T-helper 1 cell treated with Interleukin-12 subunit alpha and Interleukin-12 subunit beta and Interleukin-4 antibody, amounts not matched to agents 30 μg/mL and 1 μg/mL, for 36 hours (primary cell): ENCODE data around the gene ECSCR.

Source experiments
- H3K27ac Mint-ChIP-seq: one replicate; pipeline ENCODE4 v1.8.0; 2021; ENCODE audit warnings: mild to moderate bottlenecking, mixed read lengths
- H3K27me3 Mint-ChIP-seq: one replicate; pipeline ENCODE4 v1.8.0; 2021; ENCODE audit warnings: low read depth, mixed read lengths
- H3K36me3 Mint-ChIP-seq: one replicate; pipeline ENCODE4 v1.8.0; 2021; ENCODE audit warnings: low read depth, mixed read lengths
- H3K4me1 Mint-ChIP-seq: one replicate; pipeline ENCODE4 v1.8.0; 2021; ENCODE audit warnings: low read depth, mixed read lengths
- H3K4me3 Mint-ChIP-seq: one replicate; pipeline ENCODE4 v1.8.0; 2021; ENCODE audit warnings: mild to moderate bottlenecking, moderate library complexity, mixed read lengths
- H3K9me3 Mint-ChIP-seq: one replicate; pipeline ENCODE4 v1.8.0; 2021; ENCODE audit warnings: mixed read lengths

Gene ECSCR

DNA sequence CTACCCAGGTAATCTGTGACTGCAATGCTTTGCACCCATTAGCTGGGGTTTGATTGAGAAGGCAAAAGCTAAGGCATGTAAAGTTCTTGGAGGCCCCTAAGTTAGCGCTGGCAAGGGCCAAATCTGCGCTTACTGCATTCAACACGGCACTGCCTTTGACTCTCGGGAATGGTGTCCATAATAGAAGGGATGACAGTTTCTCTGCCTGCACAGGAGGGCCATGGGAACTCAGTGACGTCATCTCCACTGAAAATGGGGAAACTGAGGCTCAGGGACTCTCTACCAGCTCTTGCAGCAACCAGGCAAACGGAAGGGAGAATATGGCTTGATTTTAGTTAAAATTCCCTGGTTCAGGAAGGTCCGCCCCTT, 59.1 kb downstream of the ECSCR start:
- H3K9me3 Mint-ChIP-seq = no peaks in the 10 kb centered on the region
- H3K27ac Mint-ChIP-seq = peak overlapping the region; percentile 100
- H3K27me3 Mint-ChIP-seq = no peaks in the 10 kb centered on the region
- peaks cover 6% of the 10 kb centered on the region for H3K36me3 Mint-ChIP-seq
- H3K4me1 Mint-ChIP-seq = peaks cover 39% of the 10 kb centered on the region
- peak overlapping the region; percentile 96 for H3K4me3 Mint-ChIP-seq

- Mint-ChIP-seq H3K36me3 (peaks cover 5% of the 10 kb centered on the region), H3K4me1 (peaks cover 40% of the 10 kb centered on the region), H3K27ac (peak overlapping the region; percentile 100), H3K4me3 (peak overlapping the region; percentile 96), H3K27me3 (no peaks in the 10 kb centered on the region), H3K9me3 (no peaks in the 10 kb centered on the region)
Measured at GRCh38 chr5:139402561-139403158, 59.9 kb downstream of the ECSCR start.

DNA sequence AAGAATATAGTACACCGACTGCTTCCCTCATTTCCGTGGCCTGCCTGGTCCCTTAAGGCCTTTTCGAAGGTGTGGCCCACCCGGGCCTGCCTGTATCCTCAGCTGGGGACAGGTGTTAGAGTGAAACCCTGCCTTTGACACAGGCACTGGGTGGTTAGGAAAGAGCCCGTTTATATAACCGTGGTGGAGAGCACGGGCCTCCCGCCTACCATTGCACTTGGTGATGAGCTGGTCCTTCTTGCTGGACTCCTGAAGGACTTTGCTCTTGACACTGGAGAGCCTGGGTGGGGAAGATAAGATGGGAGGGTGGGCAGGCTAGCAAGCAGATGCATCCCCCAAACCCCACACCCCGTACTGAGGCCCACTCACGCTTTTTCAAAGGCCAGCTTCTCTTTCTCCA, 61.0 kb downstream of the ECSCR start:
- H3K27ac Mint-ChIP-seq = no peak overlapping the region

GRCh38 chr5:139399501-139400121, 62.9 kb downstream of the ECSCR start:
- H3K4me3 Mint-ChIP-seq = no peak overlapping the region

More for the DNA sequence above, 61.0 kb downstream of the ECSCR start:
- Mint-ChIP-seq H3K4me3 (no peak overlapping the region), H3K4me1 (peaks cover 42% of the 10 kb centered on the region), H3K27me3 (no peaks in the 10 kb centered on the region), H3K9me3 (no peaks in the 10 kb centered on the region), H3K36me3 (peaks cover 6% of the 10 kb centered on the region)

More at GRCh38 chr5:139399501-139400121, 62.9 kb downstream of the ECSCR start:
- H3K9me3 Mint-ChIP-seq = no peaks in the 10 kb centered on the region
- peak overlapping the region; percentile 31 for H3K27ac Mint-ChIP-seq
- H3K4me1 Mint-ChIP-seq = peaks cover 47% of the 10 kb centered on the region
- H3K36me3 Mint-ChIP-seq = peaks cover 6% of the 10 kb centered on the region
- no peaks in the 10 kb centered on the region for H3K27me3 Mint-ChIP-seq
